Stomach (tissue), 19 donors: Measurements from ENCODE around the gene CXCL12. TPM values are rescaled to one million over a fixed set of nuclear protein-coding genes. Genes with fewer than 3 reads are reported as not detected.

Experiments used
- DNase-seq, 2 donors: peaks; one replicate each; pipeline versions ENCODE4 v3.0.0 to v3.0.0-alpha.2; 2013 to 2019
- H3K27ac ChIP-seq, 5 donors: fragments of 200-600 bp in 4 of 5; sonication (generic) in 4 of 5; one replicate each; pipeline ENCODE4 v1.5.1; 2013 to 2019; ENCODE audit warnings: mild to moderate bottlenecking in 1 of 5, moderate library complexity in 1 of 5
- H3K27me3 ChIP-seq, 3 donors: fragments of 200-600 bp; sonication (generic); one replicate each; pipeline ENCODE4 v1.5.1; 2017 to 2019; ENCODE audit warnings: mixed run types in 1 of 3
- H3K36me3 ChIP-seq, 4 donors: fragments of 200-600 bp; sonication (generic); 1 replicate in 3 of 4; 2 replicates in 1 of 4; pipeline ENCODE4 v1.5.1; 2016 to 2019
- H3K4me1 ChIP-seq, 4 donors: fragments of 200-600 bp; sonication (generic); one replicate each; pipeline ENCODE4 v1.5.1; 2016 to 2019
- H3K4me3 ChIP-seq, 4 donors: fragments of 200-600 bp; sonication (generic) in 3 of 4; one replicate each; pipeline ENCODE4 v1.5.1; 2016 to 2019; ENCODE audit warnings: mild to moderate bottlenecking in 1 of 4
- H3K9me3 ChIP-seq, 4 donors: fragments of 200-600 bp; sonication (generic); one replicate each; pipeline ENCODE4 v1.5.1; 2016 to 2019
- CTCF ChIP-seq, 7 experiments: fragments of 450-650 bp in 4 of 7; fragments of 200-600 bp in 3 of 7; sonication (generic) in 3 of 7; IDR thresholded peaks; one replicate each; pipeline ENCODE4 v1.5.1; 2016 to 2019; ENCODE audit warnings: antibody characterized with exemption in 7 of 7, control low read depth in 2 of 7, mild to moderate bottlenecking in 1 of 7
- EP300 ChIP-seq: sonication (generic); formaldehyde crosslinking; IDR thresholded peaks from one replicate; pipeline ENCODE4 v1.6.1; 2017; ENCODE audit warnings: antibody characterized with exemption
- POLR2A ChIP-seq, 4 donors: fragments of 450-650 bp; IDR thresholded peaks; one replicate each; pipeline ENCODE4 v1.6.1; 2016; ENCODE audit warnings: antibody characterized with exemption in 4 of 4, control low read depth in 2 of 4, mild to moderate bottlenecking in 1 of 4, moderate library complexity in 1 of 4
- POLR2AphosphoS5 ChIP-seq, 3 donors: sonication (generic); formaldehyde crosslinking; IDR thresholded peaks; one replicate each; pipeline ENCODE4 v1.6.1; 2016; ENCODE audit warnings: antibody characterized with exemption in 3 of 3
- WGBS, 5 donors: extraction: QIAGEN DNeasy Blood & Tissue Kit in 3 of 5; methylation state at CpG; one replicate each; pipeline versions ENCODE4 v1.1.5 to v1.1.7; 2013 to 2018; 5-methylcytosine and 5-hydroxymethylcytosine counted together
- intact Hi-C: fragments of 100-400 bp; cut with DNase I; formaldehyde crosslinking; loops from one replicate; pipeline ENCODE4 v1.15.1; 2023; ENCODE audit warnings: low total_unique reads
- long read RNA-seq, 10 donors: transcript quantifications; one replicate each; lab custom pipeline, GENCODE V29; 2026
- polyA plus RNA-seq, 3 donors: library from polyadenylated mRNA; stranded (reverse); fragments of 200-250 nt; gene quantifications; one replicate each; pipeline ENCODE4 v1.2.3, GENCODE V29; 2013
- total RNA-seq, 5 donors: library from RNA; depleted of rRNA; stranded (reverse); fragments of >200 nt; gene quantifications; one replicate each; pipeline versions ENCODE4 v1.1.0 to v1.2.3, GENCODE V29; 2014 to 2016
- donor health status: healthy with polysubstance abuse.
- donor health status: Bipolar disorder and iron deficiency.
- donor health status: healthy.

CXCL12 gene
- total RNA-seq (10 to 100 TPM in 4 of 5 donors, 1 to 10 TPM in 1; 5.8 to 52.3 (median 14.2) TPM), polyA plus RNA-seq (10 to 100 TPM in 2 of 3 donors, 1 to 10 TPM in 1; 10.0 to 15.4 (median 11.6) TPM)
- long read RNA-seq, donor 1, transcript CXCL12-207 (2 exons, 596 nt): minor isoform, 5 of 56 reads
- long read RNA-seq, donor 1, transcript CXCL12-203 (4 exons, 3,532 nt): minor isoform, 6 of 56 reads
- long read RNA-seq, donor 1, transcript CXCL12-201 (3 exons, 1,857 nt): major isoform, 43 of 56 reads
- long read RNA-seq, donor 1, partial matches to known transcripts: 0 of 56 reads
- long read RNA-seq, donor 1, other reads (novel, unspliced or antisense): 0 of 56 reads
- long read RNA-seq, donor 2, transcript CXCL12-203 (4 exons, 3,532 nt): minor isoform, 7 of 81 reads
- long read RNA-seq, donor 2, transcript CXCL12-201 (3 exons, 1,857 nt): major isoform, 69 of 81 reads
- long read RNA-seq, donor 2, partial matches to known transcripts: 0 of 81 reads
- long read RNA-seq, donor 2, other reads (novel, unspliced or antisense): 0 of 81 reads
- long read RNA-seq, donor 3, transcript CXCL12-203 (4 exons, 3,532 nt): minor isoform, 6 of 26 reads
- long read RNA-seq, donor 3, transcript CXCL12-201 (3 exons, 1,857 nt): major isoform, 17 of 26 reads
- long read RNA-seq, donor 3, partial matches to known transcripts: 0 of 26 reads
- long read RNA-seq, donor 3, other reads (novel, unspliced or antisense): 0 of 26 reads
- long read RNA-seq, donor 4, transcript CXCL12-201 (3 exons, 1,857 nt): major isoform, 8 of 14 reads
- long read RNA-seq, donor 4, partial matches to known transcripts: 0 of 14 reads
- long read RNA-seq, donor 4, other reads (novel, unspliced or antisense): 0 of 14 reads
- long read RNA-seq, donor 5, transcript CXCL12-201 (3 exons, 1,857 nt): major isoform, 68 of 96 reads
- long read RNA-seq, donor 5, transcript CXCL12-203 (4 exons, 3,532 nt): minor isoform, 20 of 96 reads
- long read RNA-seq, donor 5, partial matches to known transcripts: 0 of 96 reads
- long read RNA-seq, donor 5, other reads (novel, unspliced or antisense): 0 of 96 reads
- long read RNA-seq, donor 6, transcript CXCL12-203 (4 exons, 3,532 nt): minor isoform, 31 of 155 reads
- long read RNA-seq, donor 6, transcript CXCL12-201 (3 exons, 1,857 nt): major isoform, 111 of 155 reads
- long read RNA-seq, donor 6, partial matches to known transcripts: 0 of 155 reads
- long read RNA-seq, donor 6, other reads (novel, unspliced or antisense): 7 of 155 reads
- long read RNA-seq, donor 7, transcript CXCL12-202 (4 exons, 470 nt): minor isoform, 12 of 125 reads
- long read RNA-seq, donor 7, transcript CXCL12-201 (3 exons, 1,857 nt): major isoform, 86 of 125 reads
- long read RNA-seq, donor 7, transcript CXCL12-203 (4 exons, 3,532 nt): minor isoform, 14 of 125 reads
- long read RNA-seq, donor 7, transcript CXCL12-207 (2 exons, 596 nt): minor isoform, 6 of 125 reads
- long read RNA-seq, donor 7, partial matches to known transcripts: 7 of 125 reads
- long read RNA-seq, donor 7, other reads (novel, unspliced or antisense): 0 of 125 reads
- long read RNA-seq, donor 8, transcript CXCL12-201 (3 exons, 1,857 nt): major isoform, 36 of 56 reads
- long read RNA-seq, donor 8, transcript CXCL12-203 (4 exons, 3,532 nt): minor isoform, 14 of 56 reads
- long read RNA-seq, donor 8, partial matches to known transcripts: 5 of 56 reads
- long read RNA-seq, donor 8, other reads (novel, unspliced or antisense): 0 of 56 reads
- long read RNA-seq, donor 9, transcript CXCL12-207 (2 exons, 596 nt): minor isoform, 10 of 94 reads
- long read RNA-seq, donor 9, transcript CXCL12-203 (4 exons, 3,532 nt): minor isoform, 8 of 94 reads
- long read RNA-seq, donor 9, transcript CXCL12-201 (3 exons, 1,857 nt): major isoform, 71 of 94 reads
- long read RNA-seq, donor 9, partial matches to known transcripts: 0 of 94 reads
- long read RNA-seq, donor 9, other reads (novel, unspliced or antisense): 0 of 94 reads
- long read RNA-seq, donor 10, transcript CXCL12-201 (3 exons, 1,857 nt): major isoform, 22 of 27 reads
- long read RNA-seq, donor 10, partial matches to known transcripts: 0 of 27 reads
- long read RNA-seq, donor 10, other reads (novel, unspliced or antisense): 0 of 27 reads

- TF ChIP-seq POLR2A (IDR thresholded peaks at IDR 0.05) (no peak), POLR2AphosphoS5 (IDR thresholded peaks at IDR 0.05) (no peak), EP300 (no peak), CTCF (IDR thresholded peaks at IDR 0.05) (no peak)
- Histone ChIP-seq H3K36me3 (no peaks in the 10 kb centered on the region), H3K27ac (peak within 1 kb of the TSS in 4 of 5 donors; percentile 43 to 78 (median 65)), H3K4me1 (peaks cover 16 to 50% (median 33%) of the 10 kb centered on the region in 4 donors), H3K9me3 (no peaks in the 10 kb centered on the region), H3K27me3 (peaks cover 0 to 62% (median 43%) of the 10 kb centered on the region in 3 donors), H3K4me3 (peak within 1 kb of the TSS; percentile 56 to 71 (median 65))
- intact Hi-C loops: loop anchor here (5.0 kb wide), 2 partner anchors 698 to 713 kb away; no protein-coding TSS in a partner anchor
- 3 to 43% (median 6%) methylated on average over 18 to 75 of the region's 75 CpGs for WGBS, 5 donors
- DNase-seq: peak; percentile 24 to 81
Measured at GRCh38 chr10:44385026-44385695, at the start of gene CXCL12. CXCL12 (minus strand) TSS chr10:44385097; CDS start chr10:44385005, 92 bp downstream.

- DNase-seq: no peak
- H3K36me3 ChIP-seq: no peaks in the 10 kb centered on the region
- no peak overlapping the region for H3K4me3 ChIP-seq
- H3K27ac ChIP-seq: no peak overlapping the region
- intact Hi-C loops: no loop called here
- TF ChIP-seq EP300 (no peak), POLR2AphosphoS5 (IDR thresholded peaks at IDR 0.05) (no peak), POLR2A (IDR thresholded peaks at IDR 0.05) (no peak), CTCF (IDR thresholded peaks at IDR 0.05) (no peak)
- H3K9me3 ChIP-seq: peaks cover 0 to 22% (median 8%) of the 10 kb centered on the region in 4 donors
- 88 to 97% (median 92%) methylated on average over 2 of the region's 2 CpGs; no CpG with 5 or more reads in 1 of the 5 donors for WGBS, 5 donors
- no peaks in the 10 kb centered on the region for H3K27me3 ChIP-seq
- no peaks in the 10 kb centered on the region for H3K4me1 ChIP-seq
Measured at GRCh38 chr10:44427479-44427878, 42.6 kb upstream of the CXCL12 start.

GRCh38 chr10:44427037-44427436 is 42.1 kb upstream of the CXCL12 start:
- intact Hi-C loops: no loop called here
- TF ChIP-seq POLR2AphosphoS5 (IDR thresholded peaks at IDR 0.05) (no peak), POLR2A (IDR thresholded peaks at IDR 0.05) (no peak), CTCF (IDR thresholded peaks at IDR 0.05) (no peak), EP300 (no peak)
- WGBS, 5 donors: 60 to 82% (median 71%) methylated on average over 1 to 5 of the region's 5 CpGs

More at GRCh38 chr10:44427037-44427436, 42.1 kb upstream of the CXCL12 start:
- Histone ChIP-seq H3K4me1 (no peaks in the 10 kb centered on the region), H3K27me3 (no peaks in the 10 kb centered on the region), H3K4me3 (no peak overlapping the region), H3K36me3 (no peaks in the 10 kb centered on the region), H3K9me3 (peaks cover 0 to 18% (median 6%) of the 10 kb centered on the region in 4 donors), H3K27ac (no peak overlapping the region)
- DNase-seq: no peak
